HuH-7 (cell line): Measurements from ENCODE around the gene MAP2K3.
"Not testable (repeated sequence)": the region's sequence is repeated elsewhere in the genome, so short reads cannot be mapped to it uniquely, and the experiment has no call there.

Experiments
- DNase-seq: peaks from one replicate; pipeline ENCODE4 v3.0.0; 2011; ENCODE audit warnings: low spot score

Gene MAP2K3

GRCh38 chr17:21310061-21310765, 25.7 kb downstream of the MAP2K3 start:
- not testable (repeated sequence) for DNase-seq

- DNase-seq, result not testable (repeated sequence)
Observed at GRCh38 chr17:21310766-21311602, 26.5 kb downstream of the MAP2K3 start.

- no peak for DNase-seq
Observed at GRCh38 chr17:21313320-21313719, 28.8 kb downstream of the MAP2K3 start.

GRCh38 chr17:21313761-21314160, 29.2 kb downstream of the MAP2K3 start:
- DNase-seq, result not testable (repeated sequence)

DNA sequence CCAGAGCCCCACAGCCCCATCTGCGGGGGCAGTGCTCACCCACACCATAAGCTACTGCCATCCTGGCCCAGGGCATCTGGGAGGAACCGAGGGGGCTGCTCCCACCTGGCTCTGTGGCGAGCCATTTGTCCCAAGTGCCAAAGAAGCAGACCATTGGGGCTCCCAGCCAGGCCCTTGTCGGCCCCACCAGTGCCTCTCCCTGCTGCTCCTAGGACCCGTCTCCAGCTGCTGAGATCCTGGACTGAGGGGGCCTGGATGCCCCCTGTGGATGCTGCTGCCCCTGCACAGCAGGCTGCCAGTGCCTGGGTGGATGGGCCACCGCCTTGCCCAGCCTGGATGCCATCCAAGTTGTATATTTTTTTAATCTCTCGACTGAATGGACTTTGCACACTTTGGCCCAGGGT, 29.8 kb downstream of the MAP2K3 start:
- not testable (repeated sequence) for DNase-seq

GRCh38 chr17:21314701-21315111, 30.2 kb downstream of the MAP2K3 start:
- not testable (repeated sequence) for DNase-seq

DNA sequence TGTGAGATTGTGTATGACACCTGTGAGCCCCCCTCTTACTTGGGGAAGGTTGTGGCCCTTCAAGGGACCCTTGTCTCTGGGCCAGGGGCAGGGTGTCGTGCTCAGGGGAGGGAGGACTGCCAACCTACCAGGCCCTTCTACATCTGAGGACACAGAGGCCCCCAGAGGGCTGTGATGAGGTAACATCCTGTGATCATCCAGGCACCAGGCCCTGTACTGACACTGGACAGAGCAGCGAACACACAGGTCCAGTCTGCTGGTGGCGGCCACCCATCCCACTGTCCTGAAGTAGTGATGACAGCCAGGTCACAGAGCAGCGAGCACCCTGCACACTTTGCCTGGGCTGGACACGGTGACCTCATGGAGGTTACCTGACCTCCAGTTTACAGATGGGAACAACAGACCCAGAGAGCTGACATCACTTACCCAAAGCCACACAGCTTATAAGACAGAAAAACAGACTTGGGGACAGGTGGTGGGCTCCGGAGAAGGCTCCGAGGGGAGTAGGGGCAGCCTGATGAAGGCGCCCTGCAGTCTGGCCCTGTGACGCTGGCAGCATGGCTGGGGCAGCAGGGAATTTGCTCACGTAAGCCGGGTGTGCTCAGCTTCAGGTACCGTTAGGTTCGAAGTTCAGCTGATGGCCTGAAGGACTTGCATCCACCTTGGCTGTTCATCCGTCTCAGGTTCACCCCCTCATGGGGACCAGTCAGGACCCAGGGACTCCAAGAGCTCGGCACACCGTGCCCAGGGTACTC, 30.9 kb downstream of the MAP2K3 start:
- not testable (repeated sequence) for DNase-seq

DNA sequence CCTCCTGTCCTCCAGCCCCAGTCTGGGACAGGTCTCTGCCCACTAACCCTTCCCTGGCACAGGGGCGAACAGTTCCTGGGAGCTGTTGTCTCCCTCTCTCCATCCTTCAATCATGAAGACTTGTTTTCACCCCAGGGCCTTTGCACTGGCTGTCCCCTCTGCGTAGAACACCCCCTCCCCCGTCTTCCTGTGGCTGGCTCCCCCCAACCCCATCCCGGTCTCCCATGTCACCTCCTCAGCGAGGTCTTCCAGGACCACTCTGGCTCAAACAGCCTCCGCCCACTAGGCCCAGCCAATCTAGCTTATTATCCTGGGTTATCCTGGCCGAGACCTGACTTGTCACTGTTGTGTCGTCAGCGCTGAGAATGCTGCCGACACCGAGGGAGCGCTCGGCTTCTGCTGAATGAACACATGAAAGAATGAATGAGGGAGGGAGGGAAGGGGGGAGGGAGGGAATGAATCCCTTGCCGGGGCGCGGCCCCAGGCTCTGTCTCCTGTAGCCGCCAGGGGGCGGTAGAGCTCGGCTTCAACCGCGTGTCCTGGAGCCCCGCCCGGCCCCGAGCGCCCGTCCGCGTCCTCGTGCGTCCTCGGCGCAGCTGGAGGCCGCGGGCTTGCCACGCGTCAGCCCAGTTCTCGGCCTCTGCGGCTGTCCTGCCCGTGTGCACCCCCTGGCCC, 31.8 kb downstream of the MAP2K3 start:
- not testable (repeated sequence) for DNase-seq

GRCh38 chr17:21316887-21317500, 32.5 kb downstream of the MAP2K3 start:
- DNase-seq, result not testable (repeated sequence)

- not testable (repeated sequence) for DNase-seq
Observed at GRCh38 chr17:21317821-21318220, 33.3 kb downstream of the MAP2K3 start.

GRCh38 chr17:21318439-21318838, 33.9 kb downstream of the MAP2K3 start:
- no peak for DNase-seq

DNA sequence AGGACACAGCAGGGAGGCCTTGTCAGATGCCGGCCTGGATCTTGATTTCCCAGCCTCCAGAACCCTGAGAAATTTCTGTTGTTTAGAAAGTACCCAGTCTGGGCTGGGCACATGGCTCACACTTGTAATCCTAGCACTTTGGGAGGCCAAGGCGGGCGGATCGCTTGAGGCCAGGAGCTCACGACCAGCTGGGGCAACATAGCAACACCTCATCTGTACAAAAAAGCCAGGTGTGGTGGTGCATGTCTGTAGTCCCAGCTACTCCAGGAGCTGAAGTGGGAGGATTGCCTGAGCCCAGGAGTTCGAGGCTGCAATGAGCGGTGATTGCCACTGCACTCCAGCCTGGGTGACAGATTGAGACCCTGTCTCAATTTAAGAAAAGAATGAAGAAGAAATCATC, 34.3 kb downstream of the MAP2K3 start:
- not testable (repeated sequence) for DNase-seq

GRCh38 chr17:21319256-21319655, 34.7 kb downstream of the MAP2K3 start:
- not testable (repeated sequence) for DNase-seq

- DNase-seq, result not testable (repeated sequence)
Observed at GRCh38 chr17:21319686-21320375, 35.3 kb downstream of the MAP2K3 start.

DNA sequence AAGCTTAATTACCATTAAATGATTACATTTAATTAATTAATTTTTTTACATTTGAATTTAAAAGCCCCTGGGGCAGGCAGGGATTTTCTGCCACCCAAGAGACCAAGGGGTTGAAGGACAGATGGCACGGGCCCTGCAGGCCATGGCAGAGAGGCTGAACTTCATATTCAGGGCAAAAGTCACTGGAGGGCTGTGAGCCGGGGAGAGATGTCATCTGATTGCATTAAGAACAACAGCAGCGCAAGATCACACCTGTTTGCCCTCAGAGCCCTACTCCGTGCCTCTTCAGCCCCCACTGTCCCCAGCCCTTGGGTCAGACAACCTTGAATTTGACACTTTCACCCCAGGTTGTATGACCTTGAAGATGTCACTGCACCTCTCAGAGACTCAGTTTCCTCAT, 35.9 kb downstream of the MAP2K3 start:
- DNase-seq, result not testable (repeated sequence)

- DNase-seq, result not testable (repeated sequence)
Observed at GRCh38 chr17:21321061-21321460, 36.5 kb downstream of the MAP2K3 start.

DNA sequence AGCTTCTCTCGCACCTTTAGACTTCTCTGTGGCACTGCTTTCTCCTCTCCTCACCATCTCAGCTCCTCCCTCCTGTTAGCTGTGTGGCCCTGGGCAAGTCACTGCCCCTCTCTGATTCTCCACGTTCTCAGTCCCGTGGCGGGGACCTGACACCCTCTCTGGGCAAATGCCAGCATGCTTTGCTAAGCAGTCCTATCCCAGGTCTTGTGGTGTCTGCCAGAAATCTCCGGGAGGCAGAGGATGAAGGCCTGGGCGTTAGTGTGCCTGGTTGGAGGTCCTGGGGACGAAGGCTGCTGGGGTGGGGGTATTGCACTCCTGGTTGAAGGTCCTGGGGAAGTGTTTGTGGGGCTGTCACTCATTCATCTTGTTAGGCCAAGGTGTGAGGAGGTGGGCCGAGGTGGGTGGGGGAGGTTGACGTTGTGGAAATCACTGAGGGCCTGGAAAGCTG, 37.3 kb downstream of the MAP2K3 start:
- not testable (repeated sequence) for DNase-seq

GRCh38 chr17:21323257-21324111, 39.0 kb downstream of the MAP2K3 start:
- not testable (repeated sequence) for DNase-seq

DNA sequence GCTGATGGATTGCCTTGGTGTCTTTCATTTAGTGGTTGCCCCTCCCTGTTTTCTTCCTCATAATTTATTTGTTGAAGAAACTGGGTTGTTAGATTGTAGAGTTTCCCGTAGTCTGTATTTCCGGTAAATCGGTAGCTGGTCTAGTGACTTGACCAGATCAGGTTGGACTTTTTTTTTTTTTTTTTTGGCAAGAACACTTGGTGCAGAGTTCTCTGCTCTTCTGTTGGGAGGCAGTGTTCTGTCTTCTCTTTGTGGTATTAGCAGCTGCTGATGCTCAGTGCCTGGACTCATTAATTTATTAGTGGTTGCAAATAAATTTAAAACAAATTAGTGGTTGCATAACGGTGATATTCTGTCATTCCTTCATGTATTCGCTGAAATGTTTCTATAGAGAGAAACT, 40.2 kb downstream of the MAP2K3 start:
- not testable (repeated sequence) for DNase-seq

GRCh38 chr17:21327921-21328320, 43.4 kb downstream of the MAP2K3 start:
- not testable (repeated sequence) for DNase-seq
